ENCODE measurements around the gene VASH1.

DNA sequence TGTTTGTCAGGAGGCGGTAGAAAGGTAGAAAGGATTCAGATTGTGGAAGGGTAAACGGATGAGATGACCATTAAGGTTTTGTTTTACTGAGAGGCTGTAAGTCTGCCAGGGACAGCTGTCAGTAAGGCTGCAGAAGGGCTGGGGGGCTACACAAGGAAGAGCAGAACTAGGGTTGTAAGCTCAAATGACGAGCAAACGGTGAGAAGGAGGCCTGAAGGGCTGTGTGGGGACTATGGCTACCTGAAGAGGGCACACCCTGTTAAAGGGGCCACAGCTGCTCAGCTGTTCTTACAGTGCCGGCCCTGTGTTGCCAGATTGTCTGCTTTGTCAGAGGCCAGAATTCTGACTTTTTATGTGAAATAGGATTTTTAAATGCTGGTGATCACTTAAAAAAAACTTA is 19.1 kb downstream of the VASH1 start:
- no peak for TF ChIP-seq TAF1 (IDR thresholded peaks at IDR 0.05; ENCODE audit: borderline replicate concordance, low read depth, low read length)
- no peak for TF ChIP-seq SMC3 (IDR thresholded peaks at IDR 0.05; ENCODE audit: low read depth, low read length)
- TF ChIP-seq, protein P1, sequence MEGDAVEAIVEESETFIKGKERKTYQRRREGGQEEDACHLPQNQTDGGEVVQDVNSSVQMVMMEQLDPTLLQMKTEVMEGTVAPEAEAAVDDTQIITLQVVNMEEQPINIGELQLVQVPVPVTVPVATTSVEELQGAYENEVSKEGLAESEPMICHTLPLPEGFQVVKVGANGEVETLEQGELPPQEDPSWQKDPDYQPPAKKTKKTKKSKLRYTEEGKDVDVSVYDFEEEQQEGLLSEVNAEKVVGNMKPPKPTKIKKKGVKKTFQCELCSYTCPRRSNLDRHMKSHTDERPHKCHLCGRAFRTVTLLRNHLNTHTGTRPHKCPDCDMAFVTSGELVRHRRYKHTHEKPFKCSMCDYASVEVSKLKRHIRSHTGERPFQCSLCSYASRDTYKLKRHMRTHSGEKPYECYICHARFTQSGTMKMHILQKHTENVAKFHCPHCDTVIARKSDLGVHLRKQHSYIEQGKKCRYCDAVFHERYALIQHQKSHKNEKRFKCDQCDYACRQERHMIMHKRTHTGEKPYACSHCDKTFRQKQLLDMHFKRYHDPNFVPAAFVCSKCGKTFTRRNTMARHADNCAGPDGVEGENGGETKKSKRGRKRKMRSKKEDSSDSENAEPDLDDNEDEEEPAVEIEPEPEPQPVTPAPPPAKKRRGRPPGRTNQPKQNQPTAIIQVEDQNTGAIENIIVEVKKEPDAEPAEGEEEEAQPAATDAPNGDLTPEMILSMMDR (IDR thresholded peaks at IDR 0.05), result no peak

Measured in SK-N-SH (cell line).